BLaER1 treated with 17β-estradiol and CSF1 and Interleukin-3, amounts not matched to agents 10 nM and 100 nM (cell line): ENCODE data around the gene ST6GALNAC3.

Source experiments
- H3K27ac ChIP-seq, 11 experiments: shearing (Covaris generic); formaldehyde crosslinking; 2 replicates each; pipeline ENCODE4 v1.8.1; 2022
- H3K27me3 ChIP-seq, 11 experiments: shearing (Covaris generic); formaldehyde crosslinking; 2 replicates each; pipeline ENCODE4 v1.8.1; 2022
- H3K36me3 ChIP-seq, 11 experiments: shearing (Covaris generic); formaldehyde crosslinking; 2 replicates each; pipeline ENCODE4 v1.8.1; 2022
- H3K4me1 ChIP-seq, 10 experiments: shearing (Covaris generic); formaldehyde crosslinking; 2 replicates each; pipeline ENCODE4 v1.8.1; 2022
- H3K4me2 ChIP-seq, 11 experiments: shearing (Covaris generic); formaldehyde crosslinking; 2 replicates each; pipeline ENCODE4 v1.8.1; 2022
- H3K4me3 ChIP-seq, 10 experiments: shearing (Covaris generic); formaldehyde crosslinking; 2 replicates each; pipeline ENCODE4 v1.8.1; 2022
- H3K9ac ChIP-seq, 11 experiments: shearing (Covaris generic); formaldehyde crosslinking; 2 replicates each; pipeline ENCODE4 v1.8.1; 2022
- H3K9me3 ChIP-seq, 11 experiments: shearing (Covaris generic); formaldehyde crosslinking; replicated peaks in 1 of 11; 2 replicates each; pipeline ENCODE4 v1.8.1; 2022
- H4K20me1 ChIP-seq, 11 experiments: shearing (Covaris generic); formaldehyde crosslinking; 2 replicates each; pipeline ENCODE4 v1.8.1; 2022
- Cebpa-rat ChIP-seq, 11 experiments: shearing (Covaris generic); IDR thresholded peaks; 2 replicates each; pipeline ENCODE4 v1.8.1; 2022

The ST6GALNAC3 gene

DNA sequence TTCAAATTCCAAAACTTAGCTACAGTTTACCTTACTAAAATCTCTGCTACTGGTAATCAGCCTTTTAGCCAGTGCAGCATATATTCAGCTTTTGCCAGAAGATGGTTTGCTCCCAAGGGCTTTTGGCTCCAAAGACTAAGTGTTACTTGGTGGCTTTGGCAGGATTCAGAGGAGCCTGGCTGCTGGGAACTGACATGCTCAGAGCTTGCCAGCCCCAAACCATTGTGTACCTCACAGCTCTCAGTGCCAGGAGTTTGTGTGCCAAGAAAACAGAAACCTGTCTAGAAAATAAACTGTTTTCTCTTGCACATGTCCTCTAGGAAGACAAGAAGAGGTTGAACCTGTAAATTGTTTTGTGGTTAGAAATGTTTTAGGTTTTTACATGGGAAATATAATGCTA, 315.9 kb downstream of the ST6GALNAC3 start:
- TF ChIP-seq Cebpa-rat (IDR thresholded peaks at IDR 0.05): no peak
- no peak overlapping the region for H3K9ac ChIP-seq
- H3K4me3 ChIP-seq: no peak overlapping the region
- peaks cover 0 to 6% (median 0%) of the 10 kb centered on the region in 10 experiments; a peak in 2 of 20 replicates for H3K4me1 ChIP-seq
- no peak overlapping the region for H3K4me2 ChIP-seq
- no peak overlapping the region for H3K27ac ChIP-seq
- H3K9me3 ChIP-seq: no peaks in the 10 kb centered on the region
- H4K20me1 ChIP-seq: 0 out of 22 replicates have a peak, but pooled peaks cover 0 to 9% (median 0%) of the 10 kb centered on the region in 11 experiments
- H3K36me3 ChIP-seq: no peaks in the 10 kb centered on the region
- H3K27me3 ChIP-seq: no peaks in the 10 kb centered on the region

GRCh38 chr1:76395059-76395458, 320.5 kb downstream of the ST6GALNAC3 start:
- Histone ChIP-seq H3K4me1 (peaks cover 0 to 4% (median 0%) of the 10 kb centered on the region in 10 experiments; a peak in 2 of 20 replicates), H3K36me3 (no peaks in the 10 kb centered on the region), H3K4me2 (no peak overlapping the region), H3K9me3 (peaks cover 0 to under 1% (median 0%) of the 10 kb centered on the region in 11 experiments; a peak in 1 of 22 replicates), H3K4me3 (no peak overlapping the region), H3K27ac (no peak overlapping the region), H3K9ac (no peak overlapping the region), H4K20me1 (no peaks in the 10 kb centered on the region), H3K27me3 (no peaks in the 10 kb centered on the region)
- TF ChIP-seq Cebpa-rat (IDR thresholded peaks at IDR 0.05): no peak

GRCh38 chr1:76402128-76402527, 327.6 kb downstream of the ST6GALNAC3 start:
- Histone ChIP-seq H3K27ac (no peak overlapping the region), H4K20me1 (no peaks in the 10 kb centered on the region), H3K9me3 (peaks cover 5 to 14% (median 9%) of the 10 kb centered on the region in 11 experiments; a peak in 17 of 22 replicates), H3K4me3 (no peak overlapping the region), H3K4me2 (no peak overlapping the region), H3K27me3 (no peaks in the 10 kb centered on the region), H3K4me1 (no peaks in the 10 kb centered on the region), H3K36me3 (peaks cover 0 to 3% (median 0%) of the 10 kb centered on the region in 11 experiments; a peak in 1 of 22 replicates), H3K9ac (no peak overlapping the region)
- TF ChIP-seq Cebpa-rat (IDR thresholded peaks at IDR 0.05): no peak

DNA sequence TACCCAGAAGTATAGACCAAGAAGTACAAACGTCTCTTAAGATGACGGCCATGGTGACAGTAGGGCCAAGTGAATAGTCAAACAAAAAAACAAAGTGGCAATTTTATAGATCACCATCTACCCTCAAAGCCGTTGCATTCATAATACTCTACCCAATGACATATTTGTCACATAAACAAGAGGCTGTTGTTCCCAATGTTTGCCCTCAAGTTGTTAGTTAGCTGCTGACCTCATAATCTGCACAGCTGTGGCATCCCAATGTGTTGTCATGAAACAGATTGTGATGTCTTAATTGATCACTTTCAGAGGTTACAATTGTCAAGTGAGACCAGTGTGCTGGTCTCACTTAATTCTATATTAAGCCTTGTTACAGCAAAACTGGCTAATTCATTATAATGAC, 333.8 kb downstream of the ST6GALNAC3 start:
- H4K20me1 ChIP-seq: no peaks in the 10 kb centered on the region
- no peaks in the 10 kb centered on the region for H3K4me1 ChIP-seq
- no peaks in the 10 kb centered on the region for H3K9me3 ChIP-seq
- H3K4me2 ChIP-seq: no peak overlapping the region
- peaks cover 0 to 6% (median 0%) of the 10 kb centered on the region in 11 experiments; a peak in 1 of 22 replicates for H3K36me3 ChIP-seq
- H3K27ac ChIP-seq: no peak overlapping the region
- H3K27me3 ChIP-seq: no peaks in the 10 kb centered on the region
- no peak overlapping the region for H3K9ac ChIP-seq
- no peak for TF ChIP-seq Cebpa-rat (IDR thresholded peaks at IDR 0.05)
- H3K4me3 ChIP-seq: no peak overlapping the region

DNA sequence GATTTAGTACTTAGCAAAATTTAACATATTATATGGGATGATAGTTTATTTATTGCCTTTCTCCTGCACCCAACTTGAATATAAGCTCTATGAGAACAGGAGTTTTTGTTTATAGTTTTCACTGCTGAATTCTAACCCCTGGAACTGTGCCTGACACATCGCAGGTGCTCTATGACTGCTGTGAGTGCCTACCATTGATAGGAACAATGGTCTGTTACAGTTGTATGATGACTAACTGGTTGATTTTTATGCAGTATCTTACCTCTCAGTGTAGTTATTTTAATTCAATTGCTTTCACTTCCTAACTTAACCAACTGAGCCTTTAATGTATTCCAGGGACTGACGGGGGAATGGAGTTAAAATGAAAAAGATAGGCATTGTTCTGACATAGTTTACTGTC, 336.0 kb downstream of the ST6GALNAC3 start:
- no peaks in the 10 kb centered on the region for H3K4me1 ChIP-seq
- H3K36me3 ChIP-seq: peaks cover 0 to 6% (median 0%) of the 10 kb centered on the region in 11 experiments; a peak in 1 of 22 replicates
- no peak overlapping the region for H3K4me3 ChIP-seq
- TF ChIP-seq Cebpa-rat (IDR thresholded peaks at IDR 0.05): no peak
- no peaks in the 10 kb centered on the region for H4K20me1 ChIP-seq
- no peak overlapping the region for H3K27ac ChIP-seq
- H3K4me2 ChIP-seq: no peak overlapping the region
- no peaks in the 10 kb centered on the region for H3K27me3 ChIP-seq
- no peaks in the 10 kb centered on the region for H3K9me3 ChIP-seq
- no peak overlapping the region for H3K9ac ChIP-seq

DNA sequence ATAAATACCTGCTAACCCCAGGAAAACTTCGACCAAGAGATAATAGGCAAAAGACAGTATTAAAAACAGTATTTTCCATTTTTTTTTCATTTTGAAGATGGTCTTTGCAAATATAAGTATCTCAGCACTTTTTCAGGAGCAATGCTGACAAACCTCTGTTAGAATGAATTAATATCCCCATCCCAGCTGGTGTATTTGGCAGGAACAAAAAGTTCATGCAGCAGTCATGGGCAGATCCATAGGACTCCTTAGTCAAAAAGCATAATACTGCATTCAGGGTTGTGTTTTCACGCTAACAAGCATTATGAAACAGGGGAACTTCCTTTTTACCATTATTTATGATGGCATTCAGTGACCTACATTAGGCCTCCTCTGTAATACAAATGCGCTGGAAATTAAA, 344.0 kb downstream of the ST6GALNAC3 start:
- no peak overlapping the region for H3K4me3 ChIP-seq
- TF ChIP-seq Cebpa-rat (IDR thresholded peaks at IDR 0.05): no peak
- no peaks in the 10 kb centered on the region for H3K27me3 ChIP-seq
- H4K20me1 ChIP-seq: no peaks in the 10 kb centered on the region
- no peak overlapping the region for H3K27ac ChIP-seq
- H3K4me1 ChIP-seq: no peaks in the 10 kb centered on the region
- no peaks in the 10 kb centered on the region for H3K9me3 ChIP-seq
- H3K4me2 ChIP-seq: no peak overlapping the region
- no peak overlapping the region for H3K9ac ChIP-seq
- H3K36me3 ChIP-seq: peaks cover 0 to 4% (median 0%) of the 10 kb centered on the region in 11 experiments; a peak in 1 of 22 replicates

GRCh38 chr1:76419603-76420002, 345.1 kb downstream of the ST6GALNAC3 start:
- no peak for TF ChIP-seq Cebpa-rat (IDR thresholded peaks at IDR 0.05)
- no peaks in the 10 kb centered on the region for H3K9me3 ChIP-seq
- H3K9ac ChIP-seq: no peak overlapping the region
- peaks cover 0 to 2% (median 0%) of the 10 kb centered on the region in 10 experiments; a peak in 5 of 20 replicates for H3K4me1 ChIP-seq
- no peak overlapping the region for H3K27ac ChIP-seq
- no peaks in the 10 kb centered on the region for H3K27me3 ChIP-seq
- H4K20me1 ChIP-seq: no peaks in the 10 kb centered on the region
- H3K4me2 ChIP-seq: no peak overlapping the region
- H3K36me3 ChIP-seq: peaks cover 0 to 4% (median 0%) of the 10 kb centered on the region in 11 experiments; a peak in 1 of 22 replicates
- H3K4me3 ChIP-seq: no peak overlapping the region

DNA sequence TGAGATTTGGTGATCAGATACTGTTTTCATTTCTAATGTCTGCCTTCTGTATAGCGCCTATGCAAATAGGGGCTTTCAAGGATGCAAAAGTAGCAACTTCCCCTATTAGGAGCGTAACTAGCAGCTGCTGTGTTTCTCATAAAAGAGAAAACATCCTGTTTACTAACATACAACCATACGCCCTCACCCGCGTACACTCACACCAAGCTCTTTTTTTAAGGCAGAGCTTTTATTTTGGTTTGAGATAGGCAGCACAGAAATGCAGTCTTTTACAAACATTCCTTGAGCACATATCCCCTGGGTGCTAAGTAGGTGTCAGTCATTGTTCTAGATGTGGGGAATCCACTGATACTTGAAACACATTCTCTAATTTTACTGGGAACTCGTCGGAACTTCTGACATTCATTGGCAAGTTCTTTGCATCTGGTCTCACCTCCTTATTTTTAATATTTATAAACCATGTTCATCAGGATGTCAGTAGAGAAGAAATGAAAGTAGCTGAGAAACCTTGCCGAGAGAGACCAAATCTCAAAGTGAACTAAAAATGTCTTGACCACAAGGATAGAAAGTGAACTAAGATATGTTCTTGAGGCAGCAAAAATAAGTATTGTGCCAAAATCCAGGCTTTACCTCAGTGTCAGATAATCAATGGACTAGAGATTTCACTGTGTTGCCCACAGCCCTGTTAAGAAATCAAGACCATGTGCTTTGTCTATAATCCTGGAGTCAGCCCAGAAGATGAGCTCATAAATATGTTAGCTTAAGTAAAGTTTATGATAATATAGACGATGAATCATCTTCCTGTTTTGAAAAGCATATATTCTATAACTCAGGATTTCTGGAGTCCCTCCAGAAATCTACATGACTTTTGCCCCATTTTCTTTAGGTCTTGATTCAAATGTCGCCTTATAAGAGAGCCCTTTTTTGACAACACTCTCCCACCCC, 350.9 kb downstream of the ST6GALNAC3 start:
- H4K20me1 ChIP-seq: no peaks in the 10 kb centered on the region
- H3K4me1 ChIP-seq: peaks cover 0 to 19% (median 4%) of the 10 kb centered on the region in 10 experiments; a peak in 9 of 20 replicates
- H3K9me3 ChIP-seq: 0 out of 22 replicates have a peak, but pooled peaks cover 0 to 4% (median 0%) of the 10 kb centered on the region in 11 experiments
- H3K4me2 ChIP-seq: peak overlapping the region in 6 of 11 experiments; percentile 5 to 72 (median 48); a peak in 9 of 22 replicates
- TF ChIP-seq Cebpa-rat (IDR thresholded peaks at IDR 0.05): no peak
- peak overlapping the region in 4 of 11 experiments; percentile 37 to 74 (median 60); a peak in 7 of 22 replicates for H3K27ac ChIP-seq
- H3K4me3 ChIP-seq: peak overlapping the region in 2 of 10 experiments; percentile 10 to 24; a peak in 4 of 20 replicates
- no peaks in the 10 kb centered on the region for H3K36me3 ChIP-seq
- H3K27me3 ChIP-seq: no peaks in the 10 kb centered on the region
- peak overlapping the region in 3 of 11 experiments; percentile 40 to 58 (median 47); a peak in 6 of 22 replicates for H3K9ac ChIP-seq

DNA sequence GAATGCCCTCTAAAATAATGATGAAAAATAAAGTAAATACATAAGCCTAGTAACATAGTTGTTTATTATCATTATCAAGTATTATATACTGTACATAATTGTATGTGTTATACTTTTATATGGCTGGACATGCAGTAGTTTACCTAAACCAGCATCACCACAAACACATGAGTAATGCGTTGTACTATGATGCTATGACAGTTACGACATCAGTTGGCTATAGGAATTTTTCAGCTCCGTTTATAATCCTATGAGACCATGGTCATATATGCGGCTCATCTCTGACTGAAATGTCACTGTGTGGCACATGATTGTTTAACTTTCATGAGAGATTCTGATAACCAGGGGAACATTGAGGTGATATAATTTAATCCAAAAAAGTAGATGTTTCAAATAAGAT, 352.1 kb downstream of the ST6GALNAC3 start:
- Histone ChIP-seq H3K4me1 (peaks cover 0 to 19% (median 4%) of the 10 kb centered on the region in 10 experiments; a peak in 9 of 20 replicates), H4K20me1 (no peaks in the 10 kb centered on the region), H3K9me3 (0 out of 22 replicates have a peak, but pooled peaks cover 0 to 4% (median 0%) of the 10 kb centered on the region in 11 experiments), H3K27me3 (no peaks in the 10 kb centered on the region), H3K27ac (no peak overlapping the region), H3K36me3 (no peaks in the 10 kb centered on the region), H3K9ac (no peak overlapping the region), H3K4me2 (no peak overlapping the region), H3K4me3 (no peak overlapping the region)
- no peak for TF ChIP-seq Cebpa-rat (IDR thresholded peaks at IDR 0.05)
